Measurements from ENCODE around the gene PAPPA2.

The PAPPA2 gene

GRCh38 chr1:176499671-176500070, 36.7 kb downstream of the PAPPA2 start:
- DNase-seq = no peak

GRCh38 chr1:176501599-176501998, 38.6 kb downstream of the PAPPA2 start:
- DNase-seq = no peak

- no peak for DNase-seq
Measured at GRCh38 chr1:176504848-176505553, 42.0 kb downstream of the PAPPA2 start.

- no peak for DNase-seq
Measured at GRCh38 chr1:176512966-176513365, 50.0 kb downstream of the PAPPA2 start.

GRCh38 chr1:176515310-176515709, 52.3 kb downstream of the PAPPA2 start:
- DNase-seq = no peak

GRCh38 chr1:176517484-176517883, 54.5 kb downstream of the PAPPA2 start:
- no peak for DNase-seq

- no peak for DNase-seq
Measured at GRCh38 chr1:176521211-176521610, 58.2 kb downstream of the PAPPA2 start.

- no peak for DNase-seq
Measured at GRCh38 chr1:176522310-176522845, 59.4 kb downstream of the PAPPA2 start.

GRCh38 chr1:176529395-176530090, 66.6 kb downstream of the PAPPA2 start:
- no peak for DNase-seq

GRCh38 chr1:176531036-176531435, 68.1 kb downstream of the PAPPA2 start:
- no peak for DNase-seq

- no peak for DNase-seq
Measured at GRCh38 chr1:176531921-176532897, 69.2 kb downstream of the PAPPA2 start.

- DNase-seq = no peak
Measured at GRCh38 chr1:176533020-176533419, 70.0 kb downstream of the PAPPA2 start.

GRCh38 chr1:176536588-176536987, 73.6 kb downstream of the PAPPA2 start:
- no peak for DNase-seq

- DNase-seq = no peak
Measured at GRCh38 chr1:176539018-176539417, 76.0 kb downstream of the PAPPA2 start.

GRCh38 chr1:176540428-176540827, 77.5 kb downstream of the PAPPA2 start:
- no peak for DNase-seq

GRCh38 chr1:176541663-176542062, 78.7 kb downstream of the PAPPA2 start:
- no peak for DNase-seq

- DNase-seq = no peak
Measured at GRCh38 chr1:176542352-176542751, 79.4 kb downstream of the PAPPA2 start.

GRCh38 chr1:176543360-176544129, 80.6 kb downstream of the PAPPA2 start:
- no peak for DNase-seq

- no peak for DNase-seq
Measured at GRCh38 chr1:176545034-176545639, 82.2 kb downstream of the PAPPA2 start.

GRCh38 chr1:176546825-176547224, 83.8 kb downstream of the PAPPA2 start:
- DNase-seq = no peak

GRCh38 chr1:176551146-176551545, 88.2 kb downstream of the PAPPA2 start:
- DNase-seq = no peak

All from activated T-cell treated with anti-CD3 and anti-CD28 coated beads, Interleukin-2, amount 50 U/mL, for 48 hours (primary cell).